ENCODE data around the gene SALL1. TPM values are rescaled to one million over a fixed set of nuclear protein-coding genes. Genes with fewer than 3 reads are reported as not detected.

SALL1 gene
- total RNA-seq, 1 experiment from 2014 or later: not detected

- CTCF ChIA-PET: no interaction called here
- in situ Hi-C loops (cut with HindIII; ENCODE audit: low pct_unique_long_range_greater_than_20kb, low sequenced_read_pairs): no loop called here
- POLR2A ChIA-PET: no interaction called here
- no peak for DNase-seq (ENCODE audit: low read depth, low spot score)
- intact Hi-C loops (cut with micrococcal nuclease; ENCODE audit: unreplicated experiment): no loop called here
- Histone ChIP-seq H3K27ac (ENCODE audit: low read length) (no peak overlapping the region), H3K27me3 (ENCODE audit: control insufficient read depth, insufficient read depth, low read length) (no peaks in the 10 kb centered on the region), H3K4me3 (ENCODE audit: low read depth in 2 of 2, low read length in 2 of 2) (no peak overlapping the region), H3K36me3 (ENCODE audit: control insufficient read depth, insufficient read depth, low read length) (no peaks in the 10 kb centered on the region), H3K4me1 (ENCODE audit: control insufficient read depth, insufficient read depth, low read length) (no peaks in the 10 kb centered on the region), H3K9me3 (ENCODE audit: control insufficient read depth, insufficient read depth, low read depth, low read length) (no peaks in the 10 kb centered on the region)
- no peak for TF ChIP-seq POLR2AphosphoS5 (IDR thresholded peaks at IDR 0.05; ENCODE audit: low read depth, low read length)
- TF ChIP-seq TCF7L2 (IDR thresholded peaks at IDR 0.05; ENCODE audit: low read depth, low read length): no peak
- no peak for TF ChIP-seq SIN3A (IDR thresholded peaks at IDR 0.05; ENCODE audit: borderline replicate concordance, insufficient read depth, low read depth, low read length)
- no peak for TF ChIP-seq REST (IDR thresholded peaks at IDR 0.05; ENCODE audit: insufficient read depth in 1 of 2, low read depth in 2 of 2, low read length in 1 of 2)
- TF ChIP-seq CTCF (IDR thresholded peaks at IDR 0.05): no peak
- no TSS peak for BruUV-seq (replicated peaks)
- no peak for ATAC-seq
These were observed 2.5 kb upstream of the SALL1 start for GRCh38 chr16:51153577-51154031.

- H3K4me1 ChIP-seq (ENCODE audit: control insufficient read depth, insufficient read depth, low read length): no peaks in the 10 kb centered on the region
- no peak for TF ChIP-seq POLR2AphosphoS5 (IDR thresholded peaks at IDR 0.05; ENCODE audit: low read depth, low read length)
- TF ChIP-seq REST (IDR thresholded peaks at IDR 0.05; ENCODE audit: insufficient read depth in 1 of 2, low read depth in 2 of 2, low read length in 1 of 2): no peak
- TF ChIP-seq CTCF (IDR thresholded peaks at IDR 0.05): no peak
- TF ChIP-seq SIN3A (IDR thresholded peaks at IDR 0.05; ENCODE audit: borderline replicate concordance, insufficient read depth, low read depth, low read length): no peak
- no peak for TF ChIP-seq TCF7L2 (IDR thresholded peaks at IDR 0.05; ENCODE audit: low read depth, low read length)
- ATAC-seq (no peak), DNase-seq (ENCODE audit: low read depth, low spot score) (no peak)
- no peaks in the 10 kb centered on the region for H3K27me3 ChIP-seq (ENCODE audit: control insufficient read depth, insufficient read depth, low read length)
- no peaks in the 10 kb centered on the region for H3K36me3 ChIP-seq (ENCODE audit: control insufficient read depth, insufficient read depth, low read length)
- intact Hi-C loops (cut with micrococcal nuclease; ENCODE audit: unreplicated experiment) (no loop called here), in situ Hi-C loops (cut with HindIII; ENCODE audit: low pct_unique_long_range_greater_than_20kb, low sequenced_read_pairs) (no loop called here)
- ChIA-PET POLR2A (no interaction called here), CTCF (no interaction called here)
- H3K9me3 ChIP-seq (ENCODE audit: control insufficient read depth, insufficient read depth, low read depth, low read length): no peaks in the 10 kb centered on the region
- H3K4me3 ChIP-seq (ENCODE audit: low read depth in 2 of 2, low read length in 2 of 2): no peak overlapping the region
- BruUV-seq (replicated peaks): no TSS peak
- H3K27ac ChIP-seq (ENCODE audit: low read length): no peak overlapping the region
These were observed 1.9 kb upstream of the SALL1 start for GRCh38 chr16:51152691-51153576.
